Tibial artery (tissue), 4 donors: ENCODE measurements around the gene DTNB.
A peak's percentile ranks its signal among the peaks of the same experiment; 100 is the strongest.

Source experiments
- DNase-seq, 2 donors: peaks; one replicate each; pipeline ENCODE4 v3.0.0-alpha.2; 2019
- H3K27ac ChIP-seq, 2 donors: fragments of 200-600 bp; sonication (generic) in 1 of 2; 1 replicate in 1 of 2; 2 replicates in 1 of 2; pipeline ENCODE4 v1.5.1; 2018 to 2019; ENCODE audit warnings: mild to moderate bottlenecking in 1 of 2
- H3K27me3 ChIP-seq, 2 donors: fragments of 200-600 bp; sonication (generic) in 1 of 2; one replicate each; pipeline versions ENCODE4 v1.5.1 to v1.6.0; 2016 to 2019
- H3K36me3 ChIP-seq, 3 donors: fragments of 200-600 bp; sonication (generic) in 2 of 3; one replicate each; pipeline ENCODE4 v1.5.1; 2016 to 2019; ENCODE audit warnings: mild to moderate bottlenecking in 2 of 3
- H3K4me1 ChIP-seq, 4 donors: fragments of 200-600 bp; sonication (generic) in 2 of 4; 1 replicate in 3 of 4; 2 replicates in 1 of 4; pipeline ENCODE4 v1.5.1; 2016 to 2019
- H3K4me3 ChIP-seq, 2 donors: fragments of 200-600 bp; sonication (generic) in 1 of 2; 1 replicate in 1 of 2; 2 replicates in 1 of 2; pipeline ENCODE4 v1.5.1; 2018 to 2019; ENCODE audit warnings: mild to moderate bottlenecking in 2 of 2
- H3K9me3 ChIP-seq, 3 donors: fragments of 200-600 bp; sonication (generic) in 1 of 3; one replicate each; pipeline ENCODE4 v1.5.1; 2016 to 2019
- CTCF ChIP-seq, 2 experiments: fragments of 200-600 bp in 1 of 2; fragments of 450-650 bp in 1 of 2; IDR thresholded peaks; one replicate each; pipeline ENCODE4 v1.5.1; 2017 to 2019; ENCODE audit warnings: antibody characterized with exemption in 2 of 2, mild to moderate bottlenecking in 1 of 2, moderate library complexity in 1 of 2
- intact Hi-C: fragments of 100-400 bp; cut with DNase I; formaldehyde crosslinking; loops from one replicate; pipeline ENCODE4 v1.15.0; 2023; ENCODE audit warnings: low total_unique reads

Gene DTNB

GRCh38 chr2:25673300-25674076 is at the start of gene DTNB:
DTNB (minus strand) TSS chr2:25673577; CDS start chr2:25652660, 20,917 bp downstream.
- Histone ChIP-seq H3K36me3 (no peaks in the 10 kb centered on the region), H3K4me3 (peak within 1 kb of the TSS; percentile 70 to 99), H3K27ac (peak within 1 kb of the TSS; percentile 86 to 87), H3K9me3 (no peaks in the 10 kb centered on the region), H3K27me3 (no peaks in the 10 kb centered on the region), H3K4me1 (peaks cover 0 to 24% (median 8%) of the 10 kb centered on the region in 4 donors)
- TF ChIP-seq CTCF (IDR thresholded peaks at IDR 0.05): peak in 1 of 2 experiments; percentile 12
- peak; percentile 63 to 88 for DNase-seq
- intact Hi-C loops: no loop called here

- no peak overlapping the region for H3K27ac ChIP-seq
- no peak for TF ChIP-seq CTCF (IDR thresholded peaks at IDR 0.05)
- intact Hi-C loops: no loop called here
- peaks cover 0 to 2% of the 10 kb centered on the region in 2 donors for H3K27me3 ChIP-seq
- H3K4me3 ChIP-seq: no peak overlapping the region
- H3K36me3 ChIP-seq: no peaks in the 10 kb centered on the region
- no peaks in the 10 kb centered on the region for H3K9me3 ChIP-seq
- H3K4me1 ChIP-seq: no peaks in the 10 kb centered on the region
- DNase-seq: no peak
These were observed 48.8 kb upstream of the DTNB start for GRCh38 chr2:25722224-25722623.

GRCh38 chr2:25720575-25720974 is 47.2 kb upstream of the DTNB start:
- H3K36me3 ChIP-seq: no peaks in the 10 kb centered on the region
- H3K9me3 ChIP-seq: no peaks in the 10 kb centered on the region
- H3K27ac ChIP-seq: no peak overlapping the region
- no peak overlapping the region for H3K4me3 ChIP-seq
- no peaks in the 10 kb centered on the region for H3K4me1 ChIP-seq
- H3K27me3 ChIP-seq: peaks cover 0 to 2% of the 10 kb centered on the region in 2 donors
- intact Hi-C loops: no loop called here
- no peak for TF ChIP-seq CTCF (IDR thresholded peaks at IDR 0.05)
- no peak for DNase-seq

- Histone ChIP-seq H3K27me3 (peaks cover 0 to 13% of the 10 kb centered on the region in 2 donors), H3K36me3 (no peaks in the 10 kb centered on the region), H3K4me1 (peaks cover 0 to 4% (median 2%) of the 10 kb centered on the region in 4 donors), H3K27ac (no peak overlapping the region), H3K9me3 (no peaks in the 10 kb centered on the region), H3K4me3 (no peak overlapping the region)
- DNase-seq: no peak
- intact Hi-C loops: no loop called here
- no peak for TF ChIP-seq CTCF (IDR thresholded peaks at IDR 0.05)
These were observed 41.4 kb upstream of the DTNB start for GRCh38 chr2:25714740-25715139.

- Histone ChIP-seq H3K27ac (no peak overlapping the region), H3K4me3 (no peak overlapping the region), H3K4me1 (peaks cover 0 to 4% (median 2%) of the 10 kb centered on the region in 4 donors), H3K36me3 (no peaks in the 10 kb centered on the region), H3K27me3 (peaks cover 0 to 16% of the 10 kb centered on the region in 2 donors), H3K9me3 (no peaks in the 10 kb centered on the region)
- TF ChIP-seq CTCF (IDR thresholded peaks at IDR 0.05): no peak
- intact Hi-C loops: no loop called here
- no peak for DNase-seq
These were observed 39.1 kb upstream of the DTNB start for GRCh38 chr2:25712455-25712854.
